Suprapubic skin (tissue), 4 donors: ENCODE results near the gene TMEM178B. TPM values are rescaled to one million over a fixed set of nuclear protein-coding genes. Genes with fewer than 3 reads are reported as not detected.

ENCODE experiments used
- DNase-seq, 2 donors: peaks; one replicate each; pipeline ENCODE4 v3.0.0-alpha.2; 2019; ENCODE audit warnings: low spot score in 2 of 2
- H3K27ac ChIP-seq: fragments of 200-600 bp; sonication (generic); one replicate; pipeline ENCODE4 v1.5.1; 2019
- H3K27me3 ChIP-seq: fragments of 200-600 bp; sonication (generic); one replicate; pipeline ENCODE4 v1.5.1; 2019
- H3K36me3 ChIP-seq: fragments of 200-600 bp; sonication (generic); one replicate; pipeline ENCODE4 v1.5.1; 2019
- H3K4me1 ChIP-seq: fragments of 200-600 bp; sonication (generic); one replicate; pipeline ENCODE4 v1.5.1; 2019
- H3K4me3 ChIP-seq: fragments of 200-600 bp; sonication (generic); one replicate; pipeline ENCODE4 v1.5.1; 2019; ENCODE audit warnings: mild to moderate bottlenecking
- H3K9me3 ChIP-seq: fragments of 200-600 bp; sonication (generic); one replicate; pipeline ENCODE4 v1.5.1; 2019
- CTCF ChIP-seq, 2 donors: fragments of 200-600 bp in 1 of 2; fragments of 450-650 bp in 1 of 2; sonication (generic) in 1 of 2; IDR thresholded peaks; one replicate each; pipeline ENCODE4 v1.5.1; 2016 to 2019; ENCODE audit warnings: antibody characterized with exemption in 2 of 2, mild to moderate bottlenecking in 1 of 2, moderate library complexity in 1 of 2
- EP300 ChIP-seq: sonication (generic); formaldehyde crosslinking; IDR thresholded peaks from one replicate; pipeline ENCODE4 v1.6.1; 2017; ENCODE audit warnings: antibody characterized with exemption
- POLR2A ChIP-seq, 2 donors: fragments of 450-650 bp; IDR thresholded peaks; one replicate each; pipeline ENCODE4 v1.6.1; 2017; ENCODE audit warnings: antibody characterized with exemption in 2 of 2, mild to moderate bottlenecking in 2 of 2, moderate library complexity in 2 of 2
- POLR2AphosphoS5 ChIP-seq, 3 donors: sonication (generic); formaldehyde crosslinking; IDR thresholded peaks; one replicate each; pipeline ENCODE4 v1.6.1; 2017; ENCODE audit warnings: antibody characterized with exemption in 3 of 3
- WGBS: methylation state at CpG from one replicate; pipeline ENCODE4 v1.1.5; 2018; 5-methylcytosine and 5-hydroxymethylcytosine counted together
- total RNA-seq, 4 donors: library from RNA; depleted of rRNA; stranded (reverse); fragments of >200 nt; gene quantifications; one replicate each; pipeline ENCODE4 v1.1.0, GENCODE V29; 2016

The TMEM178B gene
- total RNA-seq, 4 donors from 2014 or later = 0.34 to 1.6 (median 0.72) TPM

GRCh38 chr7:141208539-141208938 is 134.7 kb downstream of the TMEM178B start:
- no peak for DNase-seq
- Histone ChIP-seq H3K4me1 (no peaks in the 10 kb centered on the region), H3K9me3 (no peaks in the 10 kb centered on the region), H3K36me3 (no peaks in the 10 kb centered on the region), H3K27me3 (no peaks in the 10 kb centered on the region), H3K27ac (no peak overlapping the region), H3K4me3 (no peak overlapping the region)
- no peak for TF ChIP-seq POLR2A (IDR thresholded peaks at IDR 0.05)
- no peak for TF ChIP-seq POLR2AphosphoS5 (IDR thresholded peaks at IDR 0.05)
- TF ChIP-seq EP300 = no peak
- no peak for TF ChIP-seq CTCF (IDR thresholded peaks at IDR 0.05)
- WGBS = 64% methylated on average over 2 of the region's 3 CpGs

DNA sequence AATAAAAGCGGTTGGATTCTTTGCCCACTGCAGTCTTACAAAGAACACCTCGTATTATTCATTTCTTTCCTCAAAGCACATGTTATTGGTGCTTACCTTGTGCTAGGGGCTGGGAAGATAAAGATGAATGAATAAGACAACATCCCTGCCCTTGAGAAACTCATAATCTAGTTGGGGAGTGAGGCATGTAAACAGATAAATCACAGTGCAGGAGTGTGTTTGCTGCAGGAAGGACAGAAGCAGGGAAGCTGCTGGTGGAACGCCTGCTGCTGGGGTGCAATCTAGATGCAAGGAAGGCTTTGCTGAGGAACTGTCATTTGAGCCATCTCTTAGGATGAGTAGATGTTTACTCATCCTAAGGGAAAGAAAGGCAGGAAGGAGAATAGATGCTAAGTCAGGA is 135.6 kb downstream of the TMEM178B start:
- no peaks in the 10 kb centered on the region for H3K9me3 ChIP-seq
- H3K27me3 ChIP-seq = no peaks in the 10 kb centered on the region
- no peak overlapping the region for H3K4me3 ChIP-seq
- H3K27ac ChIP-seq = no peak overlapping the region
- DNase-seq = no peak
- WGBS = 73% methylated on average over 3 of the region's 3 CpGs
- H3K4me1 ChIP-seq = no peaks in the 10 kb centered on the region
- no peak for TF ChIP-seq EP300
- no peak for TF ChIP-seq POLR2AphosphoS5 (IDR thresholded peaks at IDR 0.05)
- TF ChIP-seq POLR2A (IDR thresholded peaks at IDR 0.05) = no peak
- TF ChIP-seq CTCF (IDR thresholded peaks at IDR 0.05) = no peak
- H3K36me3 ChIP-seq = no peaks in the 10 kb centered on the region

DNA sequence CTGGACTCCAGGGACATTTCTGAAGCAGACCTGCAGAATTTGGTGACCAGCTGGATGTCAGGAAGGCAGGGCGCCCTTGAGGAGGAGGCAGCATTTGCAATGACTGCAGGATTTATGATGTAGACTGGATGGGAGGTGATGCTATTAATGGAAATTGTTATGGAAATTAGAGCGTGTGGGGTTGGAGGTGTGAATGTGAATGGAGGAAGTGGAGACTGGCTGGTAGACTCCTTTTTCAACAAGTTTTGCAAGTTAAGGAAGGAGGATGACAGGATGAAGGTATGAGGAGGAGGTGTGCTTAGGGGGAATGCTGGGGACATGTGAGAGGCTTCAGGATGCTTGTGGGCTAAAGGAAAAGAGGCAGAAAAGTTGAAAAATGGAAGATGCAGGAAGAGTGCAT is 137.0 kb downstream of the TMEM178B start:
- no peak for DNase-seq
- no peak overlapping the region for H3K27ac ChIP-seq
- no peaks in the 10 kb centered on the region for H3K4me1 ChIP-seq
- 50% methylated on average over 2 of the region's 2 CpGs for WGBS
- H3K27me3 ChIP-seq = no peaks in the 10 kb centered on the region
- H3K36me3 ChIP-seq = no peaks in the 10 kb centered on the region
- no peaks in the 10 kb centered on the region for H3K9me3 ChIP-seq
- no peak overlapping the region for H3K4me3 ChIP-seq
- TF ChIP-seq EP300 (no peak), CTCF (IDR thresholded peaks at IDR 0.05) (no peak), POLR2A (IDR thresholded peaks at IDR 0.05) (no peak), POLR2AphosphoS5 (IDR thresholded peaks at IDR 0.05) (no peak)

GRCh38 chr7:141213226-141213625 is 139.4 kb downstream of the TMEM178B start:
- H3K4me1 ChIP-seq = no peaks in the 10 kb centered on the region
- no peaks in the 10 kb centered on the region for H3K9me3 ChIP-seq
- WGBS = 66% methylated on average over 2 of the region's 2 CpGs
- H3K36me3 ChIP-seq = no peaks in the 10 kb centered on the region
- TF ChIP-seq POLR2A (IDR thresholded peaks at IDR 0.05) (no peak), EP300 (no peak), POLR2AphosphoS5 (IDR thresholded peaks at IDR 0.05) (no peak)
- H3K4me3 ChIP-seq = no peak overlapping the region
- no peaks in the 10 kb centered on the region for H3K27me3 ChIP-seq
- H3K27ac ChIP-seq = no peak overlapping the region
- no peak for DNase-seq

DNA sequence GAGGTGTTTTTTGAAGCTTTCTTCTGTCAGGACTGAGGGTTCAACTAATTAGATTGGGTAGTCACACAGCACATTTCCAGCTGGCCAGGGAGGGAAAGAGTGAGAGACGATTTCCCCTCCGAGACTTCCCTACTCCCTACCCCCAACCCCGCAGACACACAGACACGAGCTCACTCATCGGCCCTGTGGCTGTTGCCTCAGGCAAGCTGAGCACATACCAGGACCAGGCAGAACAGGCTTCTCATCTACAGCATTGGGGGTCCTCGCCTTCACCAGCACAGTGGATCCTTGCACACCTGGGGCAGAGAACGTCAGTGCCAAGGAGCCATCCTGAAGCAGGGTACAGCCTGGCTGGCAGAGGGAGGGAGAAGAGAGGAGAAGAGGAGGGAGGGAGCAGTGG is 144.1 kb downstream of the TMEM178B start:
- Histone ChIP-seq H3K27ac (no peak overlapping the region), H3K4me3 (no peak overlapping the region), H3K36me3 (no peaks in the 10 kb centered on the region), H3K27me3 (no peaks in the 10 kb centered on the region), H3K4me1 (no peaks in the 10 kb centered on the region), H3K9me3 (no peaks in the 10 kb centered on the region)
- TF ChIP-seq EP300 (no peak), CTCF (IDR thresholded peaks at IDR 0.05) (no peak), POLR2AphosphoS5 (IDR thresholded peaks at IDR 0.05) (no peak), POLR2A (IDR thresholded peaks at IDR 0.05) (no peak)
- 47% methylated on average over 7 of the region's 7 CpGs for WGBS
- no peak for DNase-seq

GRCh38 chr7:141218941-141219340 is 145.1 kb downstream of the TMEM178B start:
- Histone ChIP-seq H3K27me3 (no peaks in the 10 kb centered on the region), H3K4me3 (no peak overlapping the region), H3K9me3 (no peaks in the 10 kb centered on the region), H3K4me1 (no peaks in the 10 kb centered on the region), H3K36me3 (no peaks in the 10 kb centered on the region), H3K27ac (no peak overlapping the region)
- WGBS = 63% methylated on average over 6 of the region's 6 CpGs
- DNase-seq = no peak
- TF ChIP-seq EP300 (no peak), POLR2A (IDR thresholded peaks at IDR 0.05) (no peak), CTCF (IDR thresholded peaks at IDR 0.05) (no peak), POLR2AphosphoS5 (IDR thresholded peaks at IDR 0.05) (no peak)
